Vagina (tissue), 2 donors: ENCODE measurements around the gene GMPPA.

Experiments used
- CTCF ChIP-seq, 3 experiments: fragments of 450-650 bp in 2 of 3; fragments of 200-600 bp in 1 of 3; sonication (generic) in 1 of 3; IDR thresholded peaks; one replicate each; pipeline ENCODE4 v1.5.1; 2017 to 2019; ENCODE audit warnings: antibody characterized with exemption in 3 of 3, mild to moderate bottlenecking in 2 of 3, moderate library complexity in 2 of 3
- POLR2AphosphoS5 ChIP-seq, 2 donors: sonication (generic); formaldehyde crosslinking; IDR thresholded peaks; one replicate each; pipeline ENCODE4 v1.9.0; 2017; ENCODE audit warnings: antibody characterized with exemption in 2 of 2, mild to moderate bottlenecking in 2 of 2, low read depth in 1 of 2; ENCODE audit not compliant: insufficient read depth in 1 of 2

- no peak for TF ChIP-seq CTCF (IDR thresholded peaks at IDR 0.05)
- no peak for TF ChIP-seq POLR2AphosphoS5 (IDR thresholded peaks at IDR 0.05; ENCODE audit: insufficient read depth in 1 of 2, low read depth in 1 of 2)
Measured at GRCh38 chr2:219472629-219473187, 26.0 kb upstream of the GMPPA start.
